Measurements from ENCODE around the gene CXCL16.
"Not testable (repeated sequence)": the region's sequence is repeated elsewhere in the genome, so short reads cannot be mapped to it uniquely, and the experiment has no call there.

CXCL16 gene

DNA sequence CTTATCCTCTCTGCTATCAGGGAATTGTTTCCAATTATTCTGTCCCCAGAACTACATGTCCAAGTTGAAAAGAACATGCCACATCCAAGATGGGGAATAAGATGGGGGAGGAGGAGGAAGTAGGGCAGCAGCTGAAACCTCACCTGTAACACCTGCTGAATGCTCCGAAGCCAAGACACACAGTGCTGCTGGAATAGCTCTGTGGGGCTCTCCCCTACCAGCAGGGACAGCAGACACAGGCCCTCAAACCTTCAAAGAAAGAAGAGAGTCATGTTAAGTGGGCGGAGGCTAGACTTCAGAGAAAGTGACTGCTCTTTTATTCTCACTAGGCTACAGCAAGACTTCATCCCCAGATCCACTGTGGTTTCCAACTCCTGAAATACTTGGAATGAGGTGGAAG is 49.0 kb downstream of the CXCL16 start:
- no peak for DNase-seq

- DNase-seq: not testable (repeated sequence)
These were observed 49.9 kb downstream of the CXCL16 start for GRCh38 chr17:4689872-4690271.

DNA sequence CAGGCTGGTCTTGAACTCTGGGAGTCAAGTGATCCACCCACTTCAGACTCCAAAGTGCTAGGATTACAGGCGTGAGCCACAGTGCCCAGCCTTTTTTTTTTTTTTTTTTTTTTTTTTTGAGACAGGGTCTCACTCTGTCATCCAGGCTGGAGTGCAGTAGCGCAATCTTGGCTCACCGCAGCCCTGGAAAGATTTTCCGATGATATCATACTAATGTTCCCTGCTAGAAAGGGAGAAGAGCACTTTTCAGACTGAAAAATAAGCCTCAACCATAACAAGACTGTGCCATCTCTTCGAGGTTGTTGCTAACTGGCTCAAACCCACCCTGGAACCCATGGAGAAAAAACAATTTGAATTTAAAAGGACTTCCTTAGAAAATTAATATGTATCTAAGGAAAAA is 56.0 kb downstream of the CXCL16 start:
- DNase-seq: not testable (repeated sequence)

All from KG1 (cell line).